D721Med (cell line): ENCODE results near the gene UGT1A8.
"Not testable (repeated sequence)": the region's sequence is repeated elsewhere in the genome, so short reads cannot be mapped to it uniquely, and the experiment has no call there.

Experiments
- DNase-seq: peaks from one replicate; pipeline ENCODE4 v3.0.0; 2011; ENCODE audit warnings: low spot score; ENCODE audit not compliant: insufficient read length
- FAIRE-seq: peaks from 2 replicates; lab custom pipeline; 2011; peaks lifted over from hg19 to GRCh38; lab: Jason Lieb, UNC
- TF ChIP-seq, protein P1 (sequence below): IDR thresholded peaks from 2 replicates; pipeline ENCODE4 v1.5.1; 2012; ENCODE audit warnings: mild to moderate bottlenecking, control low read depth; ENCODE audit not compliant: insufficient read depth; ENCODE audit errors: missing control alignments

The UGT1A8 gene

DNA sequence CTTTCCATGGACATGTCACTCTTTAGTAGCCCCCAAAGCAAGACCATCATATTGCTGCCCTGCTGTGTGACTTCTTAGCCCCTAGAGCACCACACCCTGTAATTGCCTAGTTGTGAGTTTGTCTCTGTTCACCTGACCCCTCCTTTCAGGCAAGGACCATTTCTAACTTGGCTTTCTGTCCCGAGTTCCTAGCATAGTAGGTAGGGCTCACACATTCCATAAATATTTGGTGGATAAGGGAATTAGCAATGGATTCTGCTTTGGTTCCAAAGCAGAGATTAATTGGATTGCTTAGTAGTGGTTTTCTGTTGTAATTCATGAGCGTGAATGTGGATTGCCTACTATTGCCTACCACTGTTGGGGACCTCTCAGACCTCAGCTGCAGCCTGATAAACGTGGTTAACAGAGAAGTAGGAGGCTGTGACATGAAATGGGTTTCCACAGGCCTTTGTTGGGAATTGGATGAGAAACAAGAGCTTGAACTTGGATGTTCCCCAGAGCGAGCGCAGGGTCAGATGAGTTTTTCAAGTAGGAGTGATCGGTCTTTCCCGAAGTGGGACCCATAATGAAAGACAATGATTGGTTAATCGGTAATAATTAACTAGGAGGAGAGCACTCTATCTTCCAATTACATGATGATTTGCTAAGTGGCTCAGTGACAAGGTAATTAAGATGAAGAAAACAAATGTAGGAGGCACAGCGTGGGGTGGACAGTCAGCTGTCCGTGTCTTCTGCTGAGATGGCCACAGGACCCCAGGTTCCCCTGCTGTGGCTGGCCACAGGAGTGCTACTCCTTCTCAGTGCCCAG lies 129.2 kb downstream of the UGT1A8 start:
- DNase-seq: no peak
- no peak for FAIRE-seq
- TF ChIP-seq, protein P1, sequence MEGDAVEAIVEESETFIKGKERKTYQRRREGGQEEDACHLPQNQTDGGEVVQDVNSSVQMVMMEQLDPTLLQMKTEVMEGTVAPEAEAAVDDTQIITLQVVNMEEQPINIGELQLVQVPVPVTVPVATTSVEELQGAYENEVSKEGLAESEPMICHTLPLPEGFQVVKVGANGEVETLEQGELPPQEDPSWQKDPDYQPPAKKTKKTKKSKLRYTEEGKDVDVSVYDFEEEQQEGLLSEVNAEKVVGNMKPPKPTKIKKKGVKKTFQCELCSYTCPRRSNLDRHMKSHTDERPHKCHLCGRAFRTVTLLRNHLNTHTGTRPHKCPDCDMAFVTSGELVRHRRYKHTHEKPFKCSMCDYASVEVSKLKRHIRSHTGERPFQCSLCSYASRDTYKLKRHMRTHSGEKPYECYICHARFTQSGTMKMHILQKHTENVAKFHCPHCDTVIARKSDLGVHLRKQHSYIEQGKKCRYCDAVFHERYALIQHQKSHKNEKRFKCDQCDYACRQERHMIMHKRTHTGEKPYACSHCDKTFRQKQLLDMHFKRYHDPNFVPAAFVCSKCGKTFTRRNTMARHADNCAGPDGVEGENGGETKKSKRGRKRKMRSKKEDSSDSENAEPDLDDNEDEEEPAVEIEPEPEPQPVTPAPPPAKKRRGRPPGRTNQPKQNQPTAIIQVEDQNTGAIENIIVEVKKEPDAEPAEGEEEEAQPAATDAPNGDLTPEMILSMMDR: no peak

DNA sequence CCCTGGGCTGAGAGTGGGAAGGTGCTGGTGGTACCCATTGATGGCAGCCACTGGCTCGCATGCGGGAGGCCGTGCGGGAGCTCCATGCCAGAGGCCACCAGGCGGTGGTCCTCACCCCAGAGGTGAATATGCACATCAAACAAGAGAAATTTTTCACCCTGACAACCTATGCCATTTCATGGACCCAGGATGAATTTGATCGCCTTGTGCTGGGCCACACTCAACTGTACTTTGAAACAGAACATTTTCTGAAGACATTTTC lies 129.8 kb downstream of the UGT1A8 start:
- FAIRE-seq: no peak
- DNase-seq: no peak
- TF ChIP-seq, protein P1: no peak

DNA sequence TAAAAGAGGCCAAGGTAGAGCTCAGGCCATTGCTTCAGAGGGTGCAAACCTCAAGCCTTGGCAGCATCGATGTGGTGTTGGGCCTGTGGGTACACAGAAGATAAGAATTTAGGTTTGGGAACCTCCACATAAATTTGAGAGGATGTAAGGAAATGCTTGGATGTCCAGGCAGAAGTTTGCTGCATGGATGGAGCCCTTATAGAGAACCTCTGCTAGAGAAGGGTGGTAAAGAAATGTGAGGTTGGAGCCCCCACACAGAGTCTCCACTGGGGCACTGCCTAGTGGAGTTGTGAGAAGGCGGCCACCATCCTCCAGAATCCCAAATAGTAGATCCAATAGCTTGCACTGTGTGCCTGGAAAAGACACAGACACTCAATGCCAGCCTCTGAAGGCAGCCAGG lies 133.3 kb downstream of the UGT1A8 start:
- not testable (repeated sequence) for DNase-seq, FAIRE-seq

DNA sequence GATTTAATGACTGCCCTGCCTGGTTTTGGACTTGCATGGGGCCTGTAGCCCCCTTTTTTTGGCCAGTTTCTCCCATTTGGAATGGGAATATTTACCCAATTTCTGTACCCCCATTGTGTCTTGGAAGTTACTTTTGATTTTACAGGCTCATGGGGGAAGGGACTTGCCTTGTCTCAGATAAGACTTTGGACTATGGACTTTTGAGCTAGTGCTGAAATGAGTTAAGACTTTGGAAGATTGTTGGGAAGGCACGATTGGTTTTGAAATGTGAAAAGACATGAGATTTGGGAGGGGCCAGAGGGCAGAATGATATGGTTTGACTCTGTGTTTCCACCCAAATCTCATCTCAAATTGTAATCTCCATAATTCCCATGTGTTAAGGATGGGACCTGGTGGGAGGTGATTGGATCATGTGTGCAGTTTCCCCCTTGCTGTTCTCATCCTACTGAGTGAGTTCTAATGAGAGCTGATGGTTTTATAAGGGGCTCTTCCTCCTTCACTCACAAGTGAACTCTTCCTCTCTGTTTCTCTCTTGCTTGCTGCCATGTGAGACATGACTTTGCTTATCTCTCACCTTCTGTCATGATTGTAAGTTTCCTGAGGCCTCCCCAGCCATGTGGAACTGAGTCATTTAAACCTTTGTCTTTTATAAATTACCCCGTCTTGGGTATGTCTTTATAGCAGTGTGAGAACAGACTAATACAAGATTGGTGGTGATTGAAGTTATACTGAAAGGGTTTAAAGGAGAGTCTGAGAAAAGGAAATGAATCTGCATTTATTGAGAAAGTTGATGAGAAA lies 134.0 kb downstream of the UGT1A8 start:
- not testable (repeated sequence) for FAIRE-seq, DNase-seq

DNA sequence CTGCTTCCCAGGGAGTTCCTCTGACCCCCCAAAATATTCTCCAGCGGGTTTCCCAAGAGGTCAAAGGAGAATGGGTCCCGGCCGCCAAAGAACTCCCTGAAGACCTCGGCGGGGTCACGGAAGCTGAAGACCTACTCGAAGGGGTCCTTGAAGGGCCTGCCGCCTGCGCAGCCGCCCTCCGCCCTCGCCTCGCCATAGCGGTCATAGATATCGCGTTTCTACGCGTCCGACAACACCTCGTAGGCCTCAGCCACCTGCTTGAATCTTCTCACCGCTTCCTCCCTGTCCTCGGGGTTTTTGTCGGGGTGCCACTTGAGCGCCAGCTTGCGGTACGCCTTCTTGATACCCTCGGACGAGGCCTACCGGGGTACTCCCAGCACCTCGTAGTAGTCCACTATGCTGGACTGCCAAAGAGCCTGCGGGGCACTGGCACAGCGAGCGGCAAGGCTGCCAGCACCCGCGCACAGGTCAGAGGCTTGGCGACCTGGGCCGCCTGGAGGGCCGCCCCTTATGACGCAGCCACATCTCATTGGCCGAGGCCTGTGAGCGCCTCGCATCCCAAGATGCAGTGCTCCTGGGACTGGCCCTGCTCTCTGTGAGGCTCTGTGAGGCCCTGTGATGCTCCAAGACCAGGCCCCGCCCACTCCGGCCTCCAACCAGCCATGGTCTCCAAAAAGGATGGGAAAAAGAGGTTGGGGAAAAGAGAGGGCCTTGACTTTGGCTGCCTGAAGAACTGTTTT lies 137.6 kb downstream of the UGT1A8 start:
- TF ChIP-seq, protein P1: no peak
- FAIRE-seq (no peak), DNase-seq (no peak)

DNA sequence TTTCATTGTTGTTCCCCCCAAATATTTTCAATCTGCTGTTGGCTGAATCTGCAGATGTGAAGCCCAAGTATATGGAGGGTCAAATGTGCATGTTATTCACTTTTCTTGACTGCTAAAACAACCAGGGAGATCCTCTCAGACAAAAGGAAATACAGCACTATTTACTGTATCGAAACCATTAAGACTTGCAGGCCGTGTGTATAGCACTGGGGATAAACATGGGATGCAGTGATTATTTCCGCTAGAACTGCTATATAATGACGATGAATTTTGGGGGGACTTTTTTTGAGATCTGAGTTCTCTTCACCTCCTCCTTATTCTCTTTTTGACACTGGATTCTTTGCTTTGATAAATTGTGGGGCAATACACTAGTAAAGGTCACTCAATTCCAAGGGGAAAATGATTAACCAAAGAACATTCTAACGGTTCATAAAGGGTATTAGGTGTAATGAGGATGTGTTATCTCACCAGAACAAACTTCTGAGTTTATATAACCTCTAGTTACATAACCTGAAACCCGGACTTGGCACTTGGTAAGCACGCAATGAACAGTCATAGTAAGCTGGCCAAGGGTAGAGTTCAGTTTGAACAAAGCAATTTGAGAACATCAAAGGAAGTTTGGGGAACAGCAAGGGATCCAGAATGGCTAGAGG lies 139.1 kb downstream of the UGT1A8 start:
- TF ChIP-seq, protein P1: no peak
- DNase-seq (no peak), FAIRE-seq (no peak)

DNA sequence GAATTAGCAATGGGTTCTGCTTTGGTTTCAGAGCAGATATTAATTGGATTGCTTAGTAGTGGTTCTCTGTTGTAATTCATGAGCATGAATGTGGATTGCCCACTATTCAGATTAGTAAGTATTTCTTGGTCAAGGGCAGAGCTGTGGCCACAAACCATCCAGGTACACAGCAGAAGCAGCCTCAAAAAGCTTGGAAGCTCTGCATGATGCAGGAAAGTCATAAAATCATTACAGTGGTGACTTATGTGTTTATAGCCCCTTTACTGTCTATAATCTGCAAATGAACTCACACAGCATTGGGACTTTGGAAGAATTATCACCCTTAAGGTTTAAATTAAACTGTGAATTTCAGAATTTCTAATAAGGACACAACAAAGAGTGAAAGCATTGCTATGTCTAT lies 140.7 kb downstream of the UGT1A8 start:
- TF ChIP-seq, protein P1: no peak
- no peak for FAIRE-seq
- DNase-seq: no peak
